GF-D8 (cell line): ENCODE results near the gene SLC6A16.
"Not testable (repeated sequence)": the region's sequence is repeated elsewhere in the genome, so short reads cannot be mapped to it uniquely, and the experiment has no call there.

Source experiments
- DNase-seq: peaks from one replicate; lab custom pipeline; 2025; lab: John Stamatoyannopoulos, UW

Gene SLC6A16

GRCh38 chr19:49266409-49266808, 58.6 kb downstream of the SLC6A16 start:
- DNase-seq: not testable (repeated sequence)

GRCh38 chr19:49264258-49264657, 60.7 kb downstream of the SLC6A16 start:
- no peak for DNase-seq

GRCh38 chr19:49261602-49262001, 63.4 kb downstream of the SLC6A16 start:
- no peak for DNase-seq

GRCh38 chr19:49256691-49257090, 68.3 kb downstream of the SLC6A16 start:
- DNase-seq: no peak

GRCh38 chr19:49255674-49256073, 69.3 kb downstream of the SLC6A16 start:
- no peak for DNase-seq

- no peak for DNase-seq
These were observed 75.1 kb downstream of the SLC6A16 start for GRCh38 chr19:49249933-49250332.

- no peak for DNase-seq
These were observed 77.3 kb downstream of the SLC6A16 start for GRCh38 chr19:49247676-49248075.

- no peak for DNase-seq
These were observed 80.7 kb downstream of the SLC6A16 start for GRCh38 chr19:49244256-49244655.

GRCh38 chr19:49243726-49244125, 81.3 kb downstream of the SLC6A16 start:
- DNase-seq: no peak

- no peak for DNase-seq
These were observed 81.9 kb downstream of the SLC6A16 start for GRCh38 chr19:49243129-49243528.

- no peak for DNase-seq
These were observed 83.2 kb downstream of the SLC6A16 start for GRCh38 chr19:49241769-49242168.
